ENCODE measurements around the gene EXOC2. TPM values are rescaled to one million over a fixed set of nuclear protein-coding genes. Genes with fewer than 3 reads are reported as not detected.

EXOC2 gene
- total and polyA plus RNA-seq, 10 of the 15 experiments (the other 5 are each of a cell fraction or from before 2014, with no cell fraction given), result 8.7 to 32.8 (median 20.7) TPM

- peak; percentile 48 for TF ChIP-seq SKIL (IDR thresholded peaks at IDR 0.05; ENCODE audit: low read depth, poor library complexity, severe bottlenecking)
- no peak for TF ChIP-seq SPI1 (IDR thresholded peaks at IDR 0.05; ENCODE audit: borderline replicate concordance, insufficient read depth, low read depth, low read length)
- no peak for TF ChIP-seq E4F1 (IDR thresholded peaks at IDR 0.05; ENCODE audit: borderline replicate concordance, partially characterized antibody)
- no peak for TF ChIP-seq ZNF384 (IDR thresholded peaks at IDR 0.05; ENCODE audit: borderline replicate concordance, low read depth, low read length)
- TF ChIP-seq NFXL1 (IDR thresholded peaks at IDR 0.05; ENCODE audit: borderline replicate concordance), result no peak
- TF ChIP-seq CBFB (IDR thresholded peaks at IDR 0.05; ENCODE audit: low read depth), result no peak
- TF ChIP-seq MEF2A (IDR thresholded peaks at IDR 0.05; ENCODE audit: insufficient read depth, low read depth, low read length), result no peak
- 0 out of 2 replicates have a peak, but pooled peaks have one; percentile 33 for TF ChIP-seq MTA2 (IDR thresholded peaks at IDR 0.05; ENCODE audit: low read depth)
- TF ChIP-seq PML (IDR thresholded peaks at IDR 0.05; ENCODE audit: low read length), result no peak
- TF ChIP-seq ZNF24 (IDR thresholded peaks at IDR 0.05), result no peak
- peak in 1 of 2 experiments; percentile 46; a peak in 1 of 4 replicates for TF ChIP-seq EP300 (IDR thresholded peaks at IDR 0.05; ENCODE audit: borderline replicate concordance in 1 of 2, control insufficient read depth in 1 of 2, low read depth in 2 of 2, low read length in 2 of 2)
- TF ChIP-seq USF1 (IDR thresholded peaks at IDR 0.05; ENCODE audit: borderline replicate concordance, extremely low read length, insufficient read depth, low read depth, low read length), result no peak
- TF ChIP-seq NFYA (IDR thresholded peaks at IDR 0.05; ENCODE audit: borderline replicate concordance, low read depth, low read length), result no peak
- TF ChIP-seq DPF2 (IDR thresholded peaks at IDR 0.05), result no peak; the same call in 1 of the 2 replicates
- TF ChIP-seq NBN (IDR thresholded peaks at IDR 0.05), result peak; percentile 56; the same call in 1 of the 2 replicates
- TF ChIP-seq NKRF (conservative IDR thresholded peaks at IDR 0.05), result no peak
- TF ChIP-seq HCFC1 (IDR thresholded peaks at IDR 0.05; ENCODE audit: low read length), result no peak
- TF ChIP-seq ZNF207 (IDR thresholded peaks at IDR 0.05; ENCODE audit: borderline replicate concordance), result no peak
- TF ChIP-seq SP1 (IDR thresholded peaks at IDR 0.05; ENCODE audit: low read depth, low read length), result no peak
- TF ChIP-seq RUNX3 (IDR thresholded peaks at IDR 0.05; ENCODE audit: low read length), result peak; percentile 54
- no peak for TF ChIP-seq STAT3 (IDR thresholded peaks at IDR 0.05; ENCODE audit: low read depth, low read length)
- 0 out of 2 replicates have a peak, but pooled peaks have one; percentile 43 for TF ChIP-seq CREB1 (IDR thresholded peaks at IDR 0.05; ENCODE audit: low read depth)
- no peak for TF ChIP-seq MAX (IDR thresholded peaks at IDR 0.05; ENCODE audit: low read depth, low read length)
- TF ChIP-seq TCF7 (IDR thresholded peaks at IDR 0.05; ENCODE audit: borderline replicate concordance), result no peak
These were observed 222.0 kb downstream of the EXOC2 start (continued) for GRCh38 chr6:470901-471448.
